IMR-90 (cell line): ENCODE results near the gene ST6GALNAC3. TPM values are rescaled to one million over a fixed set of nuclear protein-coding genes. Genes with fewer than 3 reads are reported as not detected.

Source experiments
- ATAC-seq: fragments of 200-7000 bp; cut with Tn5 transposase; 2 replicates; pipeline ENCODE4 v1.9.1; 2020; ENCODE audit warnings: low read depth, mild to moderate bottlenecking, moderate library complexity
- BruUV-seq: library from RNA; stranded (reverse); fragments of 400-500 nt; replicated peaks from 2 replicates; lab custom pipeline; 2021; lab: Mats Ljungman, UMichigan
- CTCF ChIA-PET: fragments of 300-600 bp; formaldehyde crosslinking; extraction: SDS; loops from one replicate; lab custom pipeline; 2021; ENCODE audit warnings: antibody characterized with exemption; lab: Yijun Ruan, JAX
- POLR2A ChIA-PET: fragments of 300-600 bp; sonication (Branson Sonifier 250); formaldehyde crosslinking; loops from one replicate; lab custom pipeline; 2022; ENCODE audit warnings: antibody characterized with exemption; ENCODE audit not compliant: unreplicated experiment; lab: Charles Lee
- DNase-seq: peaks from one replicate; pipeline ENCODE4 v3.0.0; 2013
- H2AFZ ChIP-seq: replicated peaks from 2 replicates; pipeline ENCODE3; 2013; ENCODE audit warnings: low read length, mild to moderate bottlenecking; ENCODE audit not compliant: poor library complexity
- H2AK5ac ChIP-seq: 2 replicates; pipeline ENCODE4 v1.6.1; 2013; ENCODE audit warnings: low read depth, low read length, inconsistent platforms
- H2AK9ac ChIP-seq: replicated peaks from 2 replicates; pipeline ENCODE3; 2013; ENCODE audit warnings: mild to moderate bottlenecking, low read depth, low read length, moderate library complexity; ENCODE audit not compliant: poor library complexity
- H2BK120ac ChIP-seq: 2 replicates; pipeline ENCODE4 v1.6.1; 2013; ENCODE audit warnings: low read depth, low read length, inconsistent platforms
- H2BK15ac ChIP-seq: 3 replicates; pipeline ENCODE4 v1.6.1; 2013; ENCODE audit warnings: low read depth, low read length, inconsistent platforms
- H2BK20ac ChIP-seq: 2 replicates; pipeline ENCODE4 v1.6.1; 2013; ENCODE audit warnings: low read depth, mild to moderate bottlenecking, inconsistent platforms, low read length, moderate library complexity
- H2BK5ac ChIP-seq: 2 replicates; pipeline ENCODE4 v1.6.1; 2013; ENCODE audit warnings: mild to moderate bottlenecking, low read depth, low read length, inconsistent platforms; ENCODE audit not compliant: poor library complexity, severe bottlenecking
- H3K14ac ChIP-seq: replicated peaks from 2 replicates; pipeline ENCODE4 v1.6.1; 2013; ENCODE audit warnings: low read depth, low read length, inconsistent platforms
- H3K18ac ChIP-seq: 2 replicates; pipeline ENCODE4 v1.6.1; 2013; ENCODE audit warnings: low read depth, low read length, control low read depth
- H3K23ac ChIP-seq: 2 replicates; pipeline ENCODE4 v1.6.1; 2013; ENCODE audit warnings: low read depth, low read length, inconsistent platforms
- H3K27ac ChIP-seq: 2 replicates; pipeline ENCODE4 v1.5.1; 2013; ENCODE audit warnings: mild to moderate bottlenecking, control low read depth, low read length; ENCODE audit not compliant: insufficient read depth
- H3K27me3 ChIP-seq: 2 replicates; pipeline ENCODE4 v1.6.1; 2013; ENCODE audit warnings: low read length; ENCODE audit not compliant: control insufficient read depth, insufficient read depth
- H3K36me3 ChIP-seq: 2 replicates; pipeline ENCODE4 v1.6.1; 2013; ENCODE audit warnings: low read length, mixed read lengths; ENCODE audit not compliant: control insufficient read depth, insufficient read depth
- H3K4ac ChIP-seq: 2 replicates; pipeline ENCODE4 v1.6.1; 2013; ENCODE audit warnings: low read depth, low read length, inconsistent platforms
- H3K4me1 ChIP-seq: 2 replicates; pipeline ENCODE4 v1.6.1; 2013; ENCODE audit warnings: low read length, mixed read lengths; ENCODE audit not compliant: control insufficient read depth, insufficient read depth
- H3K4me2 ChIP-seq: 2 replicates; pipeline ENCODE4 v1.6.1; 2013; ENCODE audit warnings: low read depth, mild to moderate bottlenecking, control low read depth, low read length, moderate library complexity
- H3K4me3 ChIP-seq: 2 replicates; pipeline ENCODE4 v1.5.1; 2013; ENCODE audit warnings: low read depth, mild to moderate bottlenecking, control low read depth, low read length, moderate library complexity; ENCODE audit not compliant: insufficient read depth
- H3K56ac ChIP-seq: 2 replicates; pipeline ENCODE4 v1.6.1; 2013; ENCODE audit warnings: low read length, inconsistent platforms; ENCODE audit not compliant: insufficient read depth; ENCODE audit errors: extremely low read depth
- H3K79me1 ChIP-seq, 2 experiments: 2 replicates each; pipeline ENCODE4 v1.6.1; 2013; ENCODE audit warnings: low read length in 2 of 2, inconsistent platforms in 1 of 2, low read depth in 1 of 2
- H3K9ac ChIP-seq: 2 replicates; pipeline ENCODE4 v1.6.1; 2013; ENCODE audit warnings: low read depth, low read length, control low read depth
- H3K9me1 ChIP-seq: 2 replicates; pipeline ENCODE4 v1.6.1; 2013; ENCODE audit warnings: low read length, inconsistent platforms; ENCODE audit not compliant: insufficient read depth
- H3K9me3 ChIP-seq: 2 replicates; pipeline ENCODE4 v1.6.1; 2013; ENCODE audit warnings: low read length; ENCODE audit not compliant: control insufficient read depth, insufficient read depth
- H4K20me1 ChIP-seq: 2 replicates; pipeline ENCODE4 v1.6.1; 2013; ENCODE audit warnings: low read length, inconsistent platforms; ENCODE audit not compliant: insufficient read depth
- H4K5ac ChIP-seq: 2 replicates; pipeline ENCODE4 v1.6.1; 2013; ENCODE audit warnings: mild to moderate bottlenecking, low read depth, low read length, control low read depth
- H4K8ac ChIP-seq, 2 experiments: 2 replicates each; pipeline ENCODE4 v1.6.1; 2013; ENCODE audit warnings: low read depth in 2 of 2, low read length in 2 of 2, control low read depth in 1 of 2, inconsistent platforms in 1 of 2
- H4K91ac ChIP-seq: 2 replicates; pipeline ENCODE4 v1.6.1; 2013; ENCODE audit warnings: low read depth, low read length, inconsistent platforms; ENCODE audit not compliant: insufficient read depth
- BHLHE40 ChIP-seq: fragments of 150-350 bp; IDR thresholded peaks from 2 replicates; pipeline ENCODE4 v1.6.1; 2016; ENCODE audit warnings: mild to moderate bottlenecking, low read depth, low read length
- CEBPB ChIP-seq: IDR thresholded peaks from 2 replicates; pipeline ENCODE4 v1.6.1; 2012; ENCODE audit warnings: low read depth, low read length, improper control_type of control experiment
- CHD1 ChIP-seq: IDR thresholded peaks from 2 replicates; pipeline ENCODE4 v1.6.1; 2012; ENCODE audit warnings: low read depth, low read length, improper control_type of control experiment
- CTCF ChIP-seq: conservative IDR thresholded peaks from 2 replicates; pipeline ENCODE4 v1.5.1; 2012; ENCODE audit warnings: mild to moderate bottlenecking, low read depth, low read length, improper control_type of control experiment
- ELK1 ChIP-seq: fragments of 150-350 bp; IDR thresholded peaks from 2 replicates; pipeline ENCODE4 v1.6.1; 2016; ENCODE audit warnings: low read depth, mild to moderate bottlenecking, low read length, moderate library complexity, borderline replicate concordance
- FOS ChIP-seq: fragments of 150-350 bp; IDR thresholded peaks from 2 replicates; pipeline ENCODE4 v1.6.1; 2016; ENCODE audit warnings: low read depth, low read length
- MAFK ChIP-seq: IDR thresholded peaks from 2 replicates; pipeline ENCODE4 v1.6.1; 2012; ENCODE audit warnings: low read depth, low read length, improper control_type of control experiment
- MAZ ChIP-seq: IDR thresholded peaks from 2 replicates; pipeline ENCODE4 v1.6.1; 2012; ENCODE audit warnings: low read depth, mild to moderate bottlenecking, low read length, improper control_type of control experiment, moderate library complexity, borderline replicate concordance
- MXI1 ChIP-seq: IDR thresholded peaks from 2 replicates; pipeline ENCODE4 v1.6.1; 2012; ENCODE audit warnings: low read depth, mild to moderate bottlenecking, low read length, moderate library complexity, borderline replicate concordance
- NFE2L2 ChIP-seq: fragments of 150-350 bp; IDR thresholded peaks from 2 replicates; pipeline ENCODE4 v1.6.1; 2016; ENCODE audit warnings: low read depth, mild to moderate bottlenecking, low read length
- POLR2A ChIP-seq: IDR thresholded peaks from 2 replicates; pipeline ENCODE4 v1.6.1; 2012; ENCODE audit warnings: mild to moderate bottlenecking, low read depth, low read length
- RAD21 ChIP-seq: IDR thresholded peaks from 2 replicates; pipeline ENCODE4 v1.6.1; 2012; ENCODE audit warnings: low read length, improper control_type of control experiment
- RCOR1 ChIP-seq: IDR thresholded peaks from 2 replicates; pipeline ENCODE4 v1.6.1; 2012; ENCODE audit warnings: mild to moderate bottlenecking, low read length, improper control_type of control experiment; ENCODE audit not compliant: insufficient replicate concordance
- RFX5 ChIP-seq: IDR thresholded peaks from 2 replicates; pipeline ENCODE4 v1.8.0; 2012; ENCODE audit warnings: low read depth, mild to moderate bottlenecking, low read length, moderate library complexity
- SMC3 ChIP-seq: fragments of 150-350 bp; IDR thresholded peaks from 2 replicates; pipeline ENCODE4 v1.6.1; 2016; ENCODE audit warnings: low read depth, mild to moderate bottlenecking, antibody characterized with exemption, low read length, moderate library complexity
- USF2 ChIP-seq: fragments of 150-350 bp; IDR thresholded peaks from 2 replicates; pipeline ENCODE4 v1.6.1; 2017; ENCODE audit warnings: mild to moderate bottlenecking, antibody characterized with exemption, low read length, low read depth
- WGBS, 2 experiments: methylation state at CpG; one replicate each; pipeline versions ENCODE4 v1.1.5 to v1.1.7; 2013; ENCODE audit warnings: missing lambda C conversion rate in 2 of 2; ENCODE audit not compliant: insufficient read length in 1 of 2; ENCODE audit errors: extremely low coverage in 2 of 2; 5-methylcytosine and 5-hydroxymethylcytosine counted together
- dilution Hi-C: fragments of 300-500 bp; cut with HindIII; formaldehyde crosslinking; loops from one replicate; pipeline ENCODE4 v1.14.3; 2018; ENCODE audit warnings: low sequenced_read_pairs; ENCODE audit not compliant: unreplicated experiment
- in situ Hi-C: fragments of 300-500 bp; cut with MboI; formaldehyde crosslinking; loops from 3 replicates; pipeline ENCODE4 v1.14.3; 2019; ENCODE audit warnings: low sequenced_read_pairs, inconsistent platforms, mixed read lengths
- intact Hi-C: fragments of 100-400 bp; cut with micrococcal nuclease; formaldehyde crosslinking; loops from 2 replicates; pipeline ENCODE4 v1.10.0; 2022
- polyA plus RNA-seq, 3 experiments: library from polyadenylated mRNA; depleted of rRNA; stranded (reverse); fragments of >200 nt; gene quantifications; 2 replicates each; pipeline ENCODE4 v1.2.3, GENCODE V29; 2012; ENCODE audit warnings: low replicate concordance in 1 of 3
- total RNA-seq: library from RNA; depleted of rRNA; stranded (reverse); fragments of >200 nt; gene quantifications from 2 replicates; pipeline ENCODE4 v1.2.3, GENCODE V29; 2012

The ST6GALNAC3 gene
- total and polyA plus RNA-seq, 2 of the 4 experiments (the other 2 are of a cell fraction), result 0.65 to 1.3 TPM

- Histone ChIP-seq H4K5ac (no peak overlapping the region), H3K27ac (no peak overlapping the region), H4K20me1 (no peaks in the 10 kb centered on the region), H2AK9ac (no peak overlapping the region), H3K18ac (no peak overlapping the region), H3K4me3 (no peak overlapping the region), H2BK120ac (no peak overlapping the region), H3K23ac (no peak overlapping the region), H3K56ac (no peak overlapping the region), H3K9ac (no peak overlapping the region), H2BK15ac (no peak overlapping the region), H3K9me1 (no peaks in the 10 kb centered on the region), H3K4me1 (no peaks in the 10 kb centered on the region), H4K8ac (no peak overlapping the region), H2AFZ (no peak overlapping the region), H2BK5ac (no peak overlapping the region), H3K4ac (no peak overlapping the region), H3K36me3 (no peaks in the 10 kb centered on the region), H3K27me3 (no peaks in the 10 kb centered on the region), H4K91ac (no peak overlapping the region), H3K9me3 (no peaks in the 10 kb centered on the region), H2BK20ac (no peak overlapping the region), H2AK5ac (no peak overlapping the region), H3K4me2 (no peak overlapping the region), H3K14ac (no peak overlapping the region), H3K79me1 (no peaks in the 10 kb centered on the region)
- TF ChIP-seq NFE2L2, result no peak
- TF ChIP-seq CHD1, result no peak
- no peak for TF ChIP-seq FOS
- TF ChIP-seq CTCF, result no peak
- TF ChIP-seq MAZ, result no peak
- no peak for TF ChIP-seq RCOR1
- TF ChIP-seq CEBPB, result no peak
- TF ChIP-seq RFX5, result no peak
- TF ChIP-seq BHLHE40, result no peak
- TF ChIP-seq USF2, result no peak
- no peak for TF ChIP-seq ELK1
- TF ChIP-seq MXI1, result no peak
- TF ChIP-seq SMC3, result no peak
- TF ChIP-seq MAFK, result no peak
- no peak for TF ChIP-seq RAD21
- TF ChIP-seq POLR2A, result no peak
- POLR2A ChIA-PET, result no interaction called here
- CTCF ChIA-PET, result no interaction called here
- DNase-seq (no peak), ATAC-seq (no peak)
- in situ Hi-C loops (no loop called here), intact Hi-C loops (no loop called here), dilution Hi-C loops (no loop called here)
- BruUV-seq, result no TSS peak
- WGBS, 2 experiments, result no CpG with 5 or more reads among the region's 1 CpG
These were observed 607.6 kb downstream of the ST6GALNAC3 start for GRCh38 chr1:76682138-76682537.
